ENCODE data around the gene NT5M.
"Not testable (repeated sequence)": the region's sequence is repeated elsewhere in the genome, so short reads cannot be mapped to it uniquely, and the experiment has no call there.

Gene NT5M

GRCh38 chr17:17379197-17379991, 76.2 kb downstream of the NT5M start:
- FAIRE-seq = no peak

GRCh38 chr17:17380145-17380925, 77.2 kb downstream of the NT5M start:
- no peak for FAIRE-seq

- FAIRE-seq = no peak
Measured at GRCh38 chr17:17381446-17382064, 78.4 kb downstream of the NT5M start.

- FAIRE-seq = no peak
Measured at GRCh38 chr17:17382065-17382459, 78.9 kb downstream of the NT5M start.

- FAIRE-seq = no peak
Measured at GRCh38 chr17:17382971-17383370, 79.8 kb downstream of the NT5M start.

GRCh38 chr17:17383431-17384290, 80.5 kb downstream of the NT5M start:
- not testable (repeated sequence) for FAIRE-seq

- FAIRE-seq = no peak
Measured at GRCh38 chr17:17384291-17384615, 81.1 kb downstream of the NT5M start.

GRCh38 chr17:17384961-17385360, 81.8 kb downstream of the NT5M start:
- FAIRE-seq = no peak

GRCh38 chr17:17385491-17385890, 82.3 kb downstream of the NT5M start:
- FAIRE-seq = peak; percentile 76

- FAIRE-seq = no peak
Measured at GRCh38 chr17:17386094-17386800, 83.1 kb downstream of the NT5M start.

- FAIRE-seq = peak; percentile 87
Measured at GRCh38 chr17:17387017-17387497, 83.9 kb downstream of the NT5M start.

- no peak for FAIRE-seq
Measured at GRCh38 chr17:17387498-17388362, 84.6 kb downstream of the NT5M start.

GRCh38 chr17:17388657-17389496, 85.7 kb downstream of the NT5M start:
- FAIRE-seq = no peak

- no peak for FAIRE-seq
Measured at GRCh38 chr17:17391668-17392370, 88.6 kb downstream of the NT5M start.

- FAIRE-seq = no peak
Measured at GRCh38 chr17:17393976-17394375, 90.8 kb downstream of the NT5M start.

GRCh38 chr17:17394494-17394893, 91.3 kb downstream of the NT5M start:
- no peak for FAIRE-seq

GRCh38 chr17:17395246-17395802, 92.2 kb downstream of the NT5M start:
- FAIRE-seq = no peak

- FAIRE-seq = no peak
Measured at GRCh38 chr17:17395885-17396284, 92.7 kb downstream of the NT5M start.
